T-helper 1 cell treated with Interleukin-12 subunit alpha and Interleukin-12 subunit beta and Interleukin-4 antibody, amounts not matched to agents 30 μg/mL and 1 μg/mL, for 36 hours (primary cell): ENCODE data around the gene SERINC3.

Source experiments
- H3K27ac Mint-ChIP-seq: one replicate; pipeline ENCODE4 v1.8.0; 2021; ENCODE audit warnings: mild to moderate bottlenecking, mixed read lengths
- H3K27me3 Mint-ChIP-seq: one replicate; pipeline ENCODE4 v1.8.0; 2021; ENCODE audit warnings: low read depth, mixed read lengths
- H3K36me3 Mint-ChIP-seq: one replicate; pipeline ENCODE4 v1.8.0; 2021; ENCODE audit warnings: low read depth, mixed read lengths
- H3K4me1 Mint-ChIP-seq: one replicate; pipeline ENCODE4 v1.8.0; 2021; ENCODE audit warnings: low read depth, mixed read lengths
- H3K4me3 Mint-ChIP-seq: one replicate; pipeline ENCODE4 v1.8.0; 2021; ENCODE audit warnings: mild to moderate bottlenecking, moderate library complexity, mixed read lengths
- H3K9me3 Mint-ChIP-seq: one replicate; pipeline ENCODE4 v1.8.0; 2021; ENCODE audit warnings: mixed read lengths

Gene SERINC3

DNA sequence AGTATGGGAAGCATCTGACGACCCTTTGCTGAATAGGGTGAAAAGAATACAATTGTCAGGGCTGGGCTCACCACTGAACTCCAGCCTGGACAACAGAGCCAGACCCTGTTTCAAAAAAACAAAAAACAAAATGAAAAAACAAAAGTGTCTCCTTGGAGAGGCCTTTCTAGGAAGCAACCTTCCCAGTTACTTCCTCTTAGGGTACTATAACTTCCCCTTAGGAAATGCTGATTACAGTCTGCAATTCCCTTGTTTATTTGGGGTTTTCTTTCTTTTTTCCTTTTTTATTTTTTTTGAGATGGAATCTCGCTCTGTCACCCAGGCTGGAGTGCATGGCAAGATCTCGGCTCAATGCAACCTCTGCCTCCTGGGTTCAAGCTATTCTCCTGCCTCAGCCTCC, 66.7 kb downstream of the SERINC3 start:
- H3K9me3 Mint-ChIP-seq = no peaks in the 10 kb centered on the region
- H3K4me3 Mint-ChIP-seq = no peak overlapping the region
- no peaks in the 10 kb centered on the region for H3K4me1 Mint-ChIP-seq
- H3K27me3 Mint-ChIP-seq = no peaks in the 10 kb centered on the region
- no peaks in the 10 kb centered on the region for H3K36me3 Mint-ChIP-seq
- no peak overlapping the region for H3K27ac Mint-ChIP-seq

DNA sequence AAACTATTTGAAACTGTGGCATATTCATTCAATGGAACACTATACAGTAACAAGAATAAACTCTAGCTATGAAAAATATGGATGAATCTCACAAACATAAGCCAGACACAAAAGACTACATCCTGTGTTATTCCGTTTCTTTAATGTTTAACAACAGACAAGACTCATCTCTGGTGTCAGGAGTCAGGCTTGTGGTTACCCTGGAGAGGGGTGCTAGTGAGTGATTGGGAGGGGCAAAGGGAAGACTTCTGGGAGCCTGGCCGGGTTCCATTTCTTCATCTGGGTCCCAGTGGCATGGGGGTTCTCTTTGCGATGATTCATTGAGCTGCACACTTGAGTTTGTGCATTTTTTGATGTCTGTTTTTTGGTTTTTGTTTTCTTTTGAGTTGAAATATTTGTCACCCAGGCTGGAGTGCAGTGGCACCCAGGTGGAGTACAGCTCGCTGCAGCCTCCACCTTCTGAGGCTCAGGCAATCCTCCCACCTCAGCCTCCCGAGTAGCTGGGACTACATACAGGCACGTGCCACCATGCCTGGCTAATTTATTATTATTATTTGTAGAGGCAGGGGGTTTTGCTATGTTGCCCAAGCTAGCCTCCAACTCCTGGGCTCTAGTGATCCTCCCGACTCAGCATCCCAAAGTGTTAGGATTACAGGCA, 67.4 kb downstream of the SERINC3 start:
- Mint-ChIP-seq H3K9me3 (no peaks in the 10 kb centered on the region), H3K4me3 (no peak overlapping the region), H3K27me3 (no peaks in the 10 kb centered on the region), H3K36me3 (no peaks in the 10 kb centered on the region), H3K27ac (no peak overlapping the region), H3K4me1 (no peaks in the 10 kb centered on the region)

DNA sequence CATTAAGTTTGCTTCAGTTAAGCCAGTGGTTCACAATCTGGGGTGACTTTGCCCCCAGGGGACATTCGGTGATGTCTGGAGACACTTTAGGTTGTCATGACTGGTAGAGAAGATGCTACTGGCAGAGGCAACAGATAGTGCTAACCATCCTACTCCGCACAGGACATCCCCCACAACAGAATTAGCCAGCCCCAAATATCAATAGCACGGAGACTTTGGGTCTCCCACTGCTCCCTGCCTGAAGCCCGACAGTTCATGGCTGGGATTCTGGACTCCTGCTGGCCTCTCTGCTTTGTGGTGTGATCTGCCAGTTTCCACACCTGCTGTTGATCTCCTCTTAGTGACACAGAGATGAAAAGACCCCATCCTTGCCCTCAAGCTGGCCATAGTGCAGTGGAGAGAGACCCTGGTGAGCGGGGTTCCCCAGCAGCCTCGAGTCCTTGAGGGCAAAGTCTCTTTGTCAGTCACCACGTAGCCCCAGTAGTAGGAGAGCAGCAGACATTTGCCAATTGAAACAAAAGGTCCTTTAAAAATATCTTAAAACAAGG, 70.9 kb downstream of the SERINC3 start:
- Mint-ChIP-seq H3K36me3 (no peaks in the 10 kb centered on the region), H3K27me3 (no peaks in the 10 kb centered on the region), H3K4me3 (no peak overlapping the region), H3K27ac (no peak overlapping the region), H3K9me3 (no peaks in the 10 kb centered on the region), H3K4me1 (no peaks in the 10 kb centered on the region)

DNA sequence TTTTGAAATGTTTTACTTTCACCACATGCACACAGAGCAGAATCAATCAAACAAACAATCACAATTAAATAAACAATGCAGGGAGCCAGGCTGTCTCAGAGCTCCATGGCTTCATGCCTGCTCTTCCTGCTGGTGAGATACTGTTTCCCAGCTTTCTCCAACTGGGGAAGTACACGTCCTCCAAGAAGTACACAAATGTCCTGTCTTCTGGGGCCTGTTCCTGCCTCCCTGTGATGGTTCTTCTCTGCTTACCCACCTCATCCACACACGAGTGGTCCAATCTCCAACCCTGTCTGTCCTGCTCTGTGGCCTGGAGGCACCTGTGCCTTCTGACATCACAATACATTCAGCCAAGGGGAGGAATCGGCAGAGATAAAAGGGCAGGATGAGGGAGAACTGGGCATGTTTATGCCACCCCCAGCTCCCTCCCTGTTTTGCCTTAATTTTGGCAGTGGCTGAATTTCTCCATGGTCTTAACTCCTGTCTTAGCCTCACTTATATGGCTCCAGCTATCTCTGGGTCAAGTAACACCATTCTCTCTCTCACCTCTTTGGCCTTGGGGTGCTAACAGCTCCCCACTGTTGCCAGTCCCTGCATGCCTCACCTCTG, 71.5 kb downstream of the SERINC3 start:
- no peak overlapping the region for H3K27ac Mint-ChIP-seq
- H3K27me3 Mint-ChIP-seq = no peaks in the 10 kb centered on the region
- H3K4me1 Mint-ChIP-seq = no peaks in the 10 kb centered on the region
- H3K9me3 Mint-ChIP-seq = no peaks in the 10 kb centered on the region
- no peaks in the 10 kb centered on the region for H3K36me3 Mint-ChIP-seq
- no peak overlapping the region for H3K4me3 Mint-ChIP-seq

DNA sequence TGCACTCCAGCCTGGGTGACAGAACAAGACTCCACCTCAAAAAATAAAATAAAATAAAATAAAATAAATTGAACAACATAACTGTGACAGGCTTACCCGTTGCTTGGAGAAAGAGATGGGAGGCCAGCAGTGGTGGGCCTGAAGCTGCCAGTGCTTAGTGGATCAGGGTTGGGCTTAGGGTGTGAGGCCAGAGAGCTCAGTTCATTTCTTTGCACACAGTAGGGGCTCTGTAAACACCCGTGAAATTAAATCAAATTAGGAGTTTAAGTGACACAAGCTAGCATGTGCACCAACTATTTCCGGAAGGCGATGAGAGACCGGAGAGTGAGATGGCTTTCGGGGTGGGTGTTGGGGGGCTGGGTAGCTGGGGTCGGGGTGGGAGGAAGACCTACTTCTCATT, 72.0 kb downstream of the SERINC3 start:
- Mint-ChIP-seq H3K9me3 (no peaks in the 10 kb centered on the region), H3K27ac (no peak overlapping the region)

DNA sequence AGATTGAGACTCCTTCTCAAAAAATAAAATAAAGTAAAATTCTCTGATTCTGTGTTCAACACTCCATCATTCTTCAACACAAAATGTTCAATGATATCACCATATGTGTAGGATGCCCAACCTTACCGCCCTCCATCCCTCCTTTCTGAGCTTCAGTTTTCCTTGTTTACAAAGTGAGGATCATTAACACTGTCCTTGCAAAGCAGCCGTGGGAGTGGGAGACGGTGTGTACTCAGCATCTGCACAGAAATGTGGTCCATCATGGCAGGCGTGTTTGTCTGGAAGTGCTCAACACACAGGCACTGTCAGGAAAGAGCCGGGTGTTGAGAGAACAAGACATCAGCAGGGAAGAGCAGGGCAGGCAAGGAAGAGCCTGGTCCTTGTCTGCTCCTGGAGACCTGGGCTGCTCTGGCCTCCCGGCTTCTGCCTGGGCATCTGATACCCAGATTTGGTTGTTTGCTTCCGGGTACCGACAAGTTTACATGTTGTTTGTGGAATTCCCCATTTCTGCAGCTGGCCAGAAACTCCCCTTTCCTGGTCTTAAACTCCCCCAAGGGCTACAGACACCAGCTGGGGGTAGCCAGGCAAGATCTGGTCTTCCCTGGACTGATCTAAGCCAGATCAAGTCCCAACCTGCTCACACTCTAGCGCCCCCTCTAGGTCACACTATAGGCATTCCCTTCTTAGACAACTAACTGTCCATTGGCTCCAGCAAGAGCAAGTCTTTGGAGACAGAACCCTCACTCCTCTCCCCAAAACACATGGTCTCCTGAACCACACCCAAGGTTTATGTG, 72.9 kb downstream of the SERINC3 start:
- Mint-ChIP-seq H3K4me1 (no peaks in the 10 kb centered on the region), H3K9me3 (no peaks in the 10 kb centered on the region), H3K4me3 (no peak overlapping the region), H3K27ac (no peak overlapping the region), H3K36me3 (no peaks in the 10 kb centered on the region), H3K27me3 (no peaks in the 10 kb centered on the region)

More for the DNA sequence above, 72.0 kb downstream of the SERINC3 start:
- Mint-ChIP-seq H3K27me3 (no peaks in the 10 kb centered on the region), H3K4me1 (no peaks in the 10 kb centered on the region), H3K4me3 (no peak overlapping the region), H3K36me3 (no peaks in the 10 kb centered on the region)

DNA sequence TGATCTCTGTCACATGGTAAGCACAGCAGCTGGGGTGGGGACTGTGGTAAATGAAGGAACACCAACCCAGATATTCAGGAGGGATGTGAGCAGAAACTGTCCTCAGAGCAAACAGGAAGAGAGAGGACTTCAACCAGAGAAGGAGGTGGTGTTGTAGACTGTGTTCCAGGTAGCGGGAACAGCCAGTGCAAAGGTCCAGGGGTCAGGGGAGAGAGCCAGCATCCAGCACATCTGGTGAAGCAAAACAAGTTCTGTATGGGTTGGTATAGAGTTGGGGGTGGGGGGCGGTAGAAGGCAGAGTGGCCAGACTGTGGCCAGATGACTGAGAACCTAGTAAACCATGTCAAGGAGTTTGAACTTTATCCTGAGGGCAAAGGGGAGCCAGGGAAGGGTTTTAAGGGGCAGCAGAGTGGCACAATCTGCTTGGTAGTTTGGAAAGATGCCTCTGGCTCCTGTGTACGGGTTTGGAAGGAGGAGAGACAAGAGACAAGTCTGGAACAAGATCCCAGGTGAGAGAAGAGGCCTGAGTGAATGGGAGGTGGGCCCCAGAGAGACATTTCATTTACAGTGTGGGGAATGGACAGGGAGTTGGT, 73.9 kb downstream of the SERINC3 start:
- no peaks in the 10 kb centered on the region for H3K4me1 Mint-ChIP-seq
- no peaks in the 10 kb centered on the region for H3K27me3 Mint-ChIP-seq
- H3K27ac Mint-ChIP-seq = no peak overlapping the region
- no peaks in the 10 kb centered on the region for H3K9me3 Mint-ChIP-seq
- no peaks in the 10 kb centered on the region for H3K36me3 Mint-ChIP-seq
- H3K4me3 Mint-ChIP-seq = no peak overlapping the region
